SU-DHL-6 (cell line): Measurements from ENCODE around the gene AQP6.

Experiments used
- H2AFZ ChIP-seq: fragments of 200-600 bp; sonication (generic); 2 replicates; pipeline ENCODE4 v1.6.1; 2014; ENCODE audit warnings: low read depth, mild to moderate bottlenecking, moderate library complexity, mixed read lengths, antibody characterized with exemption, low read length; ENCODE audit not compliant: severe bottlenecking
- H3F3A ChIP-seq: fragments of 200-600 bp; shearing (Covaris generic); 2 replicates; pipeline ENCODE4 v1.6.0; 2016; ENCODE audit warnings: antibody characterized with exemption, mild to moderate bottlenecking; ENCODE audit not compliant: insufficient read depth
- H3K27ac ChIP-seq: fragments of 200-600 bp; sonication (generic); 2 replicates; pipeline ENCODE4 v1.5.1; 2016; ENCODE audit warnings: low read depth, mild to moderate bottlenecking, low read length, moderate library complexity, mixed read lengths
- H3K27me3 ChIP-seq: fragments of 200-600 bp; sonication (generic), shearing (Covaris generic); 2 replicates; pipeline ENCODE4 v1.6.0; 2014; ENCODE audit warnings: mild to moderate bottlenecking, low read length
- H3K36me3 ChIP-seq: fragments of 200-600 bp; sonication (generic); 2 replicates; pipeline ENCODE4 v1.6.1; 2014; ENCODE audit warnings: mild to moderate bottlenecking, low read length, mixed read lengths
- H3K4me2 ChIP-seq: fragments of 300-600, 200-600 bp; shearing (Covaris generic), sonication (generic); 2 replicates; pipeline ENCODE4 v1.6.0; 2014; ENCODE audit warnings: low read length, low read depth, mild to moderate bottlenecking; ENCODE audit not compliant: poor library complexity, severe bottlenecking
- H3K4me3 ChIP-seq: fragments of 200-600 bp; sonication (generic); 2 replicates; pipeline ENCODE4 v1.5.1; 2014; ENCODE audit warnings: antibody characterized with exemption, low read length, mild to moderate bottlenecking, mixed read lengths; ENCODE audit not compliant: insufficient read depth, poor library complexity, severe bottlenecking
- H3K79me2 ChIP-seq: fragments of 200-600 bp; sonication (generic); 2 replicates; pipeline ENCODE4 v1.6.1; 2014; ENCODE audit warnings: mild to moderate bottlenecking, low read length, moderate library complexity; ENCODE audit not compliant: insufficient read depth
- H3K9ac ChIP-seq: fragments of 200-600 bp; sonication (generic); 2 replicates; pipeline ENCODE4 v1.7.0; 2014; ENCODE audit warnings: mild to moderate bottlenecking, low read length
- H3K9me2 ChIP-seq: fragments of 200-600 bp; sonication (generic); replicated peaks from 2 replicates; pipeline ENCODE4 v1.6.1; 2014; ENCODE audit warnings: low read length; ENCODE audit not compliant: insufficient read depth
- H3K9me3 ChIP-seq: fragments of 200-600 bp; sonication (generic); 2 replicates; pipeline ENCODE4 v1.6.1; 2014; ENCODE audit warnings: low read length, mixed read lengths; ENCODE audit not compliant: insufficient read depth
- H4K20me1 ChIP-seq: fragments of 200-600 bp; sonication (generic); 2 replicates; pipeline ENCODE4 v1.6.1; 2014; ENCODE audit warnings: low read depth, mild to moderate bottlenecking, antibody characterized with exemption, low read length, moderate library complexity, mixed read lengths
- CTCF ChIP-seq: fragments of 200-600 bp; sonication (generic); IDR thresholded peaks from one replicate; pipeline ENCODE4 v1.5.1; 2017; ENCODE audit warnings: antibody characterized with exemption, mild to moderate bottlenecking, low read length, moderate library complexity; ENCODE audit not compliant: insufficient read depth, poor library complexity, severe bottlenecking
- EZH2phosphoT487 ChIP-seq: fragments of 200-600 bp; sonication (generic), shearing (Covaris generic); conservative IDR thresholded peaks from 2 replicates; pipeline ENCODE4 v1.6.1; 2018; ENCODE audit warnings: mild to moderate bottlenecking, antibody characterized with exemption, low read length, moderate library complexity, mixed read lengths

The AQP6 gene

GRCh38 chr12:49971141-49971540, 1.6 kb upstream of the AQP6 start:
- Histone ChIP-seq H4K20me1 (no peaks in the 10 kb centered on the region), H3K9me2 (no peaks in the 10 kb centered on the region), H3K4me3 (no peak overlapping the region), H3K9ac (no peak overlapping the region), H3K79me2 (no peaks in the 10 kb centered on the region), H3K27ac (no peak overlapping the region), H3F3A (no peaks in the 10 kb centered on the region), H3K4me2 (no peak overlapping the region), H3K9me3 (no peaks in the 10 kb centered on the region), H2AFZ (no peak overlapping the region), H3K36me3 (no peaks in the 10 kb centered on the region), H3K27me3 (no peaks in the 10 kb centered on the region)
- TF ChIP-seq CTCF (no peak), EZH2phosphoT487 (no peak)

- Histone ChIP-seq H3K79me2 (no peaks in the 10 kb centered on the region), H3K4me2 (no peak overlapping the region)
These were observed 618 bp upstream of the AQP6 start for GRCh38 chr12:49972129-49972528.

GRCh38 chr12:49973361-49973830, 649 bp downstream of the AQP6 start:
- H4K20me1 ChIP-seq, result no peaks in the 10 kb centered on the region
- no peak overlapping the region for H2AFZ ChIP-seq
- H3K9ac ChIP-seq, result no peak overlapping the region
- no peak overlapping the region for H3K27ac ChIP-seq
- no peaks in the 10 kb centered on the region for H3F3A ChIP-seq
- no peaks in the 10 kb centered on the region for H3K9me3 ChIP-seq
- no peaks in the 10 kb centered on the region for H3K9me2 ChIP-seq
- H3K27me3 ChIP-seq, result no peaks in the 10 kb centered on the region
- TF ChIP-seq EZH2phosphoT487, result no peak
- TF ChIP-seq CTCF, result no peak
- H3K4me3 ChIP-seq, result no peak overlapping the region
- H3K79me2 ChIP-seq, result no peaks in the 10 kb centered on the region
- no peak overlapping the region for H3K4me2 ChIP-seq
- no peaks in the 10 kb centered on the region for H3K36me3 ChIP-seq

More at GRCh38 chr12:49972129-49972528, 618 bp upstream of the AQP6 start:
- Histone ChIP-seq H3K27me3 (no peaks in the 10 kb centered on the region), H2AFZ (no peak overlapping the region), H4K20me1 (no peaks in the 10 kb centered on the region), H3F3A (no peaks in the 10 kb centered on the region), H3K9me2 (no peaks in the 10 kb centered on the region), H3K9ac (no peak overlapping the region), H3K9me3 (no peaks in the 10 kb centered on the region), H3K36me3 (no peaks in the 10 kb centered on the region), H3K27ac (no peak overlapping the region), H3K4me3 (no peak overlapping the region)
- TF ChIP-seq EZH2phosphoT487, result no peak
- TF ChIP-seq CTCF, result no peak
